ENCODE data around the gene CHST8.

CHST8 gene

DNA sequence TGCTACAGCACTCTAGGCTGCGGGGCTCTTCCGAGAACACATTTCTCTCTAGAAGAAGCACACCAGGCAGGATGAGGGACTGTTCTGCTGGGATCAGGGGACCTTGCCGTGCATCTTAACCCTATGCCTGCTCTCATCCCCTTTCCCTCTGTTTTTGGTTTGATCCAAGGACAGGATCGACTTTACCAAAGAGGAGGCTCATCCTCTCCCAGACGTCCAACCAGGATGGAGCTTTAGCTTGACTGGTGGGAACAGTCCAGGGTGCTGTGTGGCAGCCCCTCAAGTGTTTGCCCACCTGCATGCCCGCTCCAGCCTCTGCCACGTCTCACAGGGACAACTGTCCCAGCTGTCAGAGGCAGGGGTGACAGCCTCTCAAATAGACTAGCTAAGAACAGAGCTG lies 132.6 kb downstream of the CHST8 start:
- Histone ChIP-seq H3K9ac (ENCODE audit: low read length) (no peak overlapping the region), H3K4me3 (ENCODE audit: low read length) (no peak overlapping the region), H4K20me1 (ENCODE audit: insufficient read depth, low read length) (no peaks in the 10 kb centered on the region), H3F3A (ENCODE audit: insufficient read depth, low read length) (no peaks in the 10 kb centered on the region), H3K27ac (ENCODE audit: low read length) (no peak overlapping the region), H3K4me1 (ENCODE audit: low read length) (peaks cover 16% of the 10 kb centered on the region), H3K27me3 (replicated peaks; ENCODE audit: insufficient read depth, low read length) (peaks cover 4% of the 10 kb centered on the region; the same call in 1 of the 2 replicates), H2AFZ (ENCODE audit: low read length) (no peak overlapping the region), H3K9me3 (replicated peaks; ENCODE audit: insufficient read depth, low read length) (no peaks in the 10 kb centered on the region), H3K79me2 (ENCODE audit: low read length) (no peaks in the 10 kb centered on the region), H3K36me3 (replicated peaks; ENCODE audit: insufficient read depth, low read length) (no peaks in the 10 kb centered on the region), H3K4me2 (ENCODE audit: low read depth, low read length) (no peak overlapping the region), H3K9me2 (replicated peaks; ENCODE audit: insufficient read depth, low read length) (no peaks in the 10 kb centered on the region)
- DNase-seq = no peak
- TF ChIP-seq, protein P1, sequence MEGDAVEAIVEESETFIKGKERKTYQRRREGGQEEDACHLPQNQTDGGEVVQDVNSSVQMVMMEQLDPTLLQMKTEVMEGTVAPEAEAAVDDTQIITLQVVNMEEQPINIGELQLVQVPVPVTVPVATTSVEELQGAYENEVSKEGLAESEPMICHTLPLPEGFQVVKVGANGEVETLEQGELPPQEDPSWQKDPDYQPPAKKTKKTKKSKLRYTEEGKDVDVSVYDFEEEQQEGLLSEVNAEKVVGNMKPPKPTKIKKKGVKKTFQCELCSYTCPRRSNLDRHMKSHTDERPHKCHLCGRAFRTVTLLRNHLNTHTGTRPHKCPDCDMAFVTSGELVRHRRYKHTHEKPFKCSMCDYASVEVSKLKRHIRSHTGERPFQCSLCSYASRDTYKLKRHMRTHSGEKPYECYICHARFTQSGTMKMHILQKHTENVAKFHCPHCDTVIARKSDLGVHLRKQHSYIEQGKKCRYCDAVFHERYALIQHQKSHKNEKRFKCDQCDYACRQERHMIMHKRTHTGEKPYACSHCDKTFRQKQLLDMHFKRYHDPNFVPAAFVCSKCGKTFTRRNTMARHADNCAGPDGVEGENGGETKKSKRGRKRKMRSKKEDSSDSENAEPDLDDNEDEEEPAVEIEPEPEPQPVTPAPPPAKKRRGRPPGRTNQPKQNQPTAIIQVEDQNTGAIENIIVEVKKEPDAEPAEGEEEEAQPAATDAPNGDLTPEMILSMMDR (IDR thresholded peaks at IDR 0.05; ENCODE audit: low read length) = no peak
- TF ChIP-seq EZH2 (optimal IDR thresholded peaks at IDR 0.05; ENCODE audit: low read depth, low read length) (no peak), EZH2phosphoT487 (IDR thresholded peaks at IDR 0.05; ENCODE audit: low read length) (no peak)

DNA sequence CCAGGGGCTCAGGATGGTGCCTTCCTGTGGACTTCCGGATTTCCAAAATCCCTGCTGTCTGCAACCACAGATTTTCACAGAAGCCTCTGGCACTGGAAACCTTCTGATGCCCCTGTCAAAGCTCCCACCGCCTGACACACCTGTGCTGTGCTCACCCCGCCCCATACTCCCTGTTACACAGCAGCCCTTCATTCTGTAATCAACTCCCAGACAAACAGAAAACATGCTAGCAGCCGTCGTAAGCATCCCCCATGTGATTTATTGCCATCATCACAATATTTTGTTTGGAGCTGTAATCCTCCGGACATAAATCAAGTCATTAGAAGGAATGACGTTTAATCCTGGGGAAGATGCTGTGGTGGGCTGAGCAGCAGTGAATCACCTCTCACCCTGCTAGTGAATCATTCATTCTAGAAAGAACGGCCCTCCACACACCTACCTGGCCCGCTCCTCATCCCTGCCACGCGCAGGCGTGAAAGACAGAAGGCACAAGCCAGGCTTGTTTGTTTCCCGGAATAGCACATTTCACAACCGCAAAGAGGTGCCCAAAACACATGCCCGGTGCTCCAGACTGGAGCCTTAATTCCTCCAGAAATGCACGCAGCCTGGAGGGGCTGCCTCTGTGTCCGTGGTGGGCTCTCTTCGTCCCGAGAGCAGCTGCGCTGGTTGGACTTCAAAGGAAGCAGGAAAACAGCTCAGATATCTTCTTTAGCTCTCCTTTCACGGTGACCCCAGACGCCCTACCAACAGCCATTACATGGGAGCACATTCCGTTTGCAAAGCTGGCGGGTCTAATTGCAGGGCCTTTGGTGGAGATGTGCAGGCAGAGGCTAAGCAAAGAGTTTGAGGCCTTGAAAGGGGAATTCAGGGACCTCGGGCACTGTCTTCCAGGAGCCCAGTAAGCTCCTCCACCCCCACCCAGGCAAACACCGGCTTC lies 133.6 kb downstream of the CHST8 start:
- Histone ChIP-seq H3K9me2 (replicated peaks; ENCODE audit: insufficient read depth, low read length) (no peaks in the 10 kb centered on the region), H3K79me2 (ENCODE audit: low read length) (no peaks in the 10 kb centered on the region), H3K4me3 (ENCODE audit: low read length) (no peak overlapping the region), H3K4me2 (ENCODE audit: low read depth, low read length) (no peak overlapping the region), H3K27ac (ENCODE audit: low read length) (no peak overlapping the region), H3K4me1 (ENCODE audit: low read length) (peaks cover 21% of the 10 kb centered on the region), H2AFZ (ENCODE audit: low read length) (no peak overlapping the region), H3K36me3 (replicated peaks; ENCODE audit: insufficient read depth, low read length) (no peaks in the 10 kb centered on the region), H4K20me1 (ENCODE audit: insufficient read depth, low read length) (no peaks in the 10 kb centered on the region), H3K27me3 (replicated peaks; ENCODE audit: insufficient read depth, low read length) (peaks cover 4% of the 10 kb centered on the region; the same call in 1 of the 2 replicates), H3K9ac (ENCODE audit: low read length) (no peak overlapping the region), H3K9me3 (replicated peaks; ENCODE audit: insufficient read depth, low read length) (no peaks in the 10 kb centered on the region), H3F3A (ENCODE audit: insufficient read depth, low read length) (no peaks in the 10 kb centered on the region)
- TF ChIP-seq, protein P1 (IDR thresholded peaks at IDR 0.05; ENCODE audit: low read length) = no peak
- TF ChIP-seq EZH2 (optimal IDR thresholded peaks at IDR 0.05; ENCODE audit: low read depth, low read length) (no peak), EZH2phosphoT487 (IDR thresholded peaks at IDR 0.05; ENCODE audit: low read length) (no peak)
- no peak for DNase-seq

DNA sequence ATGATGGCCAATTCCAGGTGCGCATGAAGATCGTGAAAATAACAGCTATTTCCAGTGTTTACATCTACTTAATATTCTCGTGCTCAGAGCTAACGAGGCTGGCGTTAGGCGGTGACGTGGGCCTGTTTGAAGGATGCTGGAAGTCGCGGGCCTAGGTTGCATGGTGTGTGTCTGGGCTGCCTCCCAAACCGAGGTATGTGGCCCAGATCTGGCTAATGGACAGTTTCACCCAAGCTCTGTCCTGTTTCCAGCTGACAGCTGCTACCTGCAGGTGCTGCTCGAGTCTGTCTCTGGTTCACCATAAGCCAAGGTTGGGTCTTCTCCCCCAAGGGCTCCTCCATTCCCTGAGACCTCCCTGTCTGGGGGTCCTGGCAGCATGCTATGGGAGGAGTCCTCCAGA lies 134.4 kb downstream of the CHST8 start:
- TF ChIP-seq, protein P1 (IDR thresholded peaks at IDR 0.05; ENCODE audit: low read length) = no peak
- TF ChIP-seq EZH2 (optimal IDR thresholded peaks at IDR 0.05; ENCODE audit: low read depth, low read length) (no peak), EZH2phosphoT487 (IDR thresholded peaks at IDR 0.05; ENCODE audit: low read length) (no peak)
- Histone ChIP-seq H3K4me2 (ENCODE audit: low read depth, low read length) (no peak overlapping the region), H3F3A (ENCODE audit: insufficient read depth, low read length) (no peaks in the 10 kb centered on the region), H3K4me1 (ENCODE audit: low read length) (peaks cover 21% of the 10 kb centered on the region), H3K9me2 (replicated peaks; ENCODE audit: insufficient read depth, low read length) (no peaks in the 10 kb centered on the region), H3K4me3 (ENCODE audit: low read length) (no peak overlapping the region), H3K79me2 (ENCODE audit: low read length) (no peaks in the 10 kb centered on the region), H3K9me3 (replicated peaks; ENCODE audit: insufficient read depth, low read length) (no peaks in the 10 kb centered on the region), H3K27me3 (replicated peaks; ENCODE audit: insufficient read depth, low read length) (peaks cover 4% of the 10 kb centered on the region; the same call in 1 of the 2 replicates), H2AFZ (ENCODE audit: low read length) (no peak overlapping the region), H3K36me3 (replicated peaks; ENCODE audit: insufficient read depth, low read length) (no peaks in the 10 kb centered on the region), H3K9ac (ENCODE audit: low read length) (no peak overlapping the region), H3K27ac (ENCODE audit: low read length) (no peak overlapping the region), H4K20me1 (ENCODE audit: insufficient read depth, low read length) (no peaks in the 10 kb centered on the region)
- DNase-seq = no peak
